H4 (cell line): ENCODE measurements around the gene CERK. TPM values are rescaled to one million over a fixed set of nuclear protein-coding genes. Genes with fewer than 3 reads are reported as not detected.
"Not testable (repeated sequence)": the region's sequence is repeated elsewhere in the genome, so short reads cannot be mapped to it uniquely, and the experiment has no call there.

Experiments
- DNase-seq: peaks from one replicate; pipeline ENCODE4 v3.0.0-alpha.2; 2015; ENCODE audit warnings: low spot score
- total RNA-seq: library from RNA; depleted of rRNA; stranded (reverse); fragments of >200 nt; shearing (Covaris generic); gene quantifications from 2 replicates; pipeline ENCODE4 v1.2.3, GENCODE V29; 2014; rRNA removed

CERK gene
- 16.9 and 19.6 TPM in 2 replicates for total RNA-seq

GRCh38 chr22:46737976-46738646 is at the start of gene CERK:
Gene CERK (minus strand): TSS chr22:46738252. CDS start chr22:46738148, 104 bp downstream.
- DNase-seq: peak; percentile 45

GRCh38 chr22:46783721-46784120 is 45.7 kb upstream of the CERK start:
- no peak for DNase-seq

- not testable (repeated sequence) for DNase-seq
Measured at GRCh38 chr22:46782200-46782599, 44.1 kb upstream of the CERK start.

- DNase-seq: no peak
Measured at GRCh38 chr22:46781291-46781690, 43.2 kb upstream of the CERK start.

GRCh38 chr22:46780453-46780852 is 42.4 kb upstream of the CERK start:
- DNase-seq: no peak

GRCh38 chr22:46779651-46780050 is 41.6 kb upstream of the CERK start:
- DNase-seq: no peak

- no peak for DNase-seq
Measured at GRCh38 chr22:46779023-46779422, 41.0 kb upstream of the CERK start.

GRCh38 chr22:46777609-46777970 is 39.5 kb upstream of the CERK start:
- DNase-seq: no peak

- no peak for DNase-seq
Measured at GRCh38 chr22:46776876-46777608, 39.0 kb upstream of the CERK start.

- DNase-seq: no peak
Measured at GRCh38 chr22:46775850-46776826, 38.1 kb upstream of the CERK start.

- no peak for DNase-seq
Measured at GRCh38 chr22:46774980-46775849, 37.2 kb upstream of the CERK start.

- DNase-seq: no peak
Measured at GRCh38 chr22:46774253-46774979, 36.4 kb upstream of the CERK start.

- DNase-seq: no peak
Measured at GRCh38 chr22:46773076-46773475, 35.0 kb upstream of the CERK start.

GRCh38 chr22:46770726-46771125 is 32.7 kb upstream of the CERK start:
- no peak for DNase-seq

- no peak for DNase-seq
Measured at GRCh38 chr22:46770151-46770641, 32.1 kb upstream of the CERK start.

GRCh38 chr22:46769706-46770105 is 31.7 kb upstream of the CERK start:
- no peak for DNase-seq

GRCh38 chr22:46769191-46769675 is 31.2 kb upstream of the CERK start:
- no peak for DNase-seq

GRCh38 chr22:46767249-46767985 is 29.4 kb upstream of the CERK start:
- DNase-seq: no peak

- no peak for DNase-seq
Measured at GRCh38 chr22:46766611-46767010, 28.6 kb upstream of the CERK start.
